IPS DF 4.7 (cell line): ENCODE data around the gene RAMAC.
"Not testable (repeated sequence)": the region's sequence is repeated elsewhere in the genome, so short reads cannot be mapped to it uniquely, and the experiment has no call there.

Source experiments
- DNase-seq: peaks from one replicate; pipeline ENCODE4 v3.0.0-alpha.2; 2013; ENCODE audit warnings: low spot score; ENCODE audit errors: extremely low read depth

Gene RAMAC

DNA sequence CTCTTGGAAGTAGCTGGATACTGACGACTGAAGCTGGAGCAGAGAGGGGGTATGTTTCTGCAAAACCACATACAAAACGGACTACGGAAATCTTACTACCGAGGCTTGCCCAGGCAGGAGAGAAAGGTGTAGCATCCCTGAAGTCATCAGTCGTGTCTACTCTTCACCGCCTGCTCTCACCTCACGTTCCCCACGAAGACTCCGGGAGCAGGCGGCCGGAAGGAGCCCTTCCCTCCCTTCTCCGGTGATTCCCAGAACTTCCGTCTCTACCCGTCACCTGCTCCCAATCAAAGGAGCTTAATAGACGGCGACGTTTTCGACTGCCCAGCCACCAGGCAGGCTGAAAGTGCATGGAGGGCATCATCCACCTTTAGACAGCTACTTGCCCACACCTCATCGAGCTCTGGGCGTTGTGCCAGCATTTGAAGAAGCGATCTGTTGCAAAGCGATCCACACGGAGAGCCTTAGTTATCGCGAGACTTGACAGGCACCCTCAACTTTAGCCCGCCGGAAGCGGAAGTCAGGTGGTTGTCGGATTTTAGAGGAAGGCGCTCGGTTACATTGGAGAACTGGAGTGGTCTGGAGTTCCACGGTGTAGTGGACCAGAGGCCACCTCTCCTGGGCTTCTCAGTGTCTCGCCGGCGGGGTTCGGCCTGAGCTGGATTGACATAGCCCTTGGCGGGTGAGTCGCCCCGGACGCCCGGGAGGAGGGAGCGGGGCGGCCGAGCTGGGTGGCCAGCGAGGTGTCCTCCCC, at the start of gene RAMAC:
Gene RAMAC (plus strand): TSS at position 523 of the 754 bp plus-strand sequence. CDS start 2,809 bp downstream, outside the sequence.
- peak; percentile 87 for DNase-seq

DNA sequence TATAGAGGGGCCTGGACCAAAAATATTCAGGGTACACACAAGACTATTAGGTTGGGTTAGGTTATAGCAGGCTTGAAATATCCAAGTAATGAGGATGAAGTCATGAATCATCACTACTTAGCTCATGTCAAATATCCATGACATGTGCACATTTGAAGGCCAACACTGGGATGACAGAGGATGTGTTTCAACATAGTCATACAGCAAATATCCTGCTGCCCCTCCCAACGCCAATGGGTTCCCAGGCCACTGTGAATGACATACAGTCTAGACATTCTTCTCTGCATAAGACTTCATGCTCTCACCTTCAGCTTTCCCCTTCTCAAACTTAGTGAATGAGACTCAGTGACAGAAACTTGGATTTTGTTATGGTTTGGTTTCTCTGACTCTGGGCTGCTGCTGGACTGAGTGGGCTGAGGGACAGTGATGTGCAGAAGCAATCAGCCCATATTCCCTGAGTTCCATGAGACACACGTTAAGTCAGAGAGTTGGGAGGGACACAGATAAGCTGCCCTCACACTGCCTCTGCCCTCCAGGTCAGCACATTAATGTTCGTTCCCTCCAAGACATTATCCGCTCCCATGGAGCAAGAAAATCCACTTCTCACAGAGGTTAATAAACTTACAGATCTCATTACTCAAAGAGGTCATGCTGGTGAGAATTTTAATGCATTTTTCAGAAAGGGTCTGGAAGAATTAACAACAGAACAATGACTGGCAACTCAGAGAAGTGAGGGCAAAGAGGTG, 48.9 kb upstream of the RAMAC start:
- DNase-seq, result no peak

DNA sequence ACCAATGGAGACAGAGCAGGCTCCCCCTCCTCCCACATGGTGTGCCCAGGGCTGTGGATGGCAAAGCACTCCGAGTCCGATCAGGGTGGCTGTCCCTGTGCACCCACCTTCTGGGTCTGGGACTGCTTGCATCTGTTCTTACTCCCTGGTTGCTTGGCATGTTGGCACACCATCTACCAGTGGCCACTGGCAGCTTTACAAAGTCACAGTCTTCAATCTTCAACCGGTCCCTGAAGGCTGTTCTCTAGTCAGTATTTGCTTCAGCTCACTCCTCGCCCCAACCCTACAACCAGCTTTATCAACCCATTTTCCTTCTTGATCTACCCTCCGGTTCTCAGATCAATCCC, 48.3 kb upstream of the RAMAC start:
- DNase-seq, result no peak

DNA sequence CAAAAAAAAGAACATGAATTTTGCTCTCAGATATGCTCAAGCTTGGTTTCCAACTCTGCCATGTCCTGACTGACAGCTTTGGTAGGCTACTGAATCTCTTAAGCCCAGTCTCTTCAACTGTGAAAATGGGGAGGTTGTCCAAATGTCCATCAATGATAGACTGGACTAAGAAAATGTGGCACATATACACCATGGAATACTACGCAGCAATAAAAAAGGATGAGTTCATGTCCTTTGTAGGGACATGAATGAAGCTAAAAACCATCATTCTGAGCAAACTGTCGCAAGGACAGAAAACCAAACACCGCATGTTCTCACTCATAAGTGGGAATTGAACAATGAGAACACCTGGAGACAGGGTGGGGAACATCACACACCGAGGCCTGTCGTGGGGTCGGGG, 46.3 kb upstream of the RAMAC start:
- not testable (repeated sequence) for DNase-seq

DNA sequence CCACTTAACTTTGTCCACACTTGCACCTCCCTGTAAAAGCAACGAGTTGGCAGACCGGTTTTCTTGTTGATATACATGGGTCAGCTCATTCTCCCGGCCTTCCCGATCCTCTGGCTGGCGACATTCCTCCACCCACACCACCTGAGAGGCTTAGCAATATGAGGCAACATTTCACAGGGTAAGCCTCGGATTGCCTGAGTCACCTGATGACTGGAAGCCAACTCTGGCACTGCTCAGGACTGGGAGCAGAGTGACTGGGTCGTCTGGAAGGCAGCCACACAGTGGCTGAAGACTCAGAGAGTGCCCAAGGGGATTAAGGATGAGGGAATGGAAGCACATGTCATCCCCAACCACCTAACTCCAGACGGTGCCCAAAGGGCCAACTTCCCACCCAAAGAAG, 43.3 kb upstream of the RAMAC start:
- DNase-seq, result no peak

DNA sequence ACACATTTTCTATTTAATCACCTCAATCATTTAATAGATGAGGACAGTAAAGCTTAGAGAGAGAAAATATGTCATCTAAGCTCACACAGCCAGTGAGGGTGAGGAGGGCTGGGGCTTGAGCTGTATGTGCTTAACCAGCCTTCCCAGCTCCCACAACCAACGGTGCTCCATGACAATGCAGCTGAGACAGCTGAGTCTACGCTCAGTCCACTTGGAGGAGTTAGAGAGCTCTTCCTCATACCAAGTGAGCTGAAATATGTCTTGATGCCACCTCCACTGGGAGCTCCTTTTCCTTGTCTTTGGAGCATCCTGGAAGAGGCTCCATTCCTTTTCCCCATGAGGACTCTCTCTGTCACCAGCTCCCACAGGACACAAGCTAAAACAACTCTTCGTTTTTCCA, 42.8 kb upstream of the RAMAC start:
- DNase-seq, result no peak

DNA sequence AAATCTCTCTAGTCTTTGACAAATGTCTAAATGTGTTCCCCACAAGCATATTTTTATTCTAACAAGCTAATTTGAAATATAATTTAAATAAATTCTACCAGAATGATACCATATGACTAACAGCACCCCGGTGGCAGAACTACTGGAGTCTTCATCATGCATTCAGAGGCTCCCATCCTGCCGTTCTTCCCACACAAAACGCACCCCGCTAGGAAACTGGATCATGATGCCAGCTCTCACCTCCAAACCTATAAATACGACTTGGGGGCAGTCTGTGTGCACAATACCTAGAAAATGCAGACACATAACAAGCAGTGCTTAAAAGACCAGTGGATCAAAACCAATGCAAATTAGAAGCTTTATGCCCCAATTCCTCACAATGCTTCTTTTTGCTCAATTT, 42.0 kb upstream of the RAMAC start:
- DNase-seq, result no peak

DNA sequence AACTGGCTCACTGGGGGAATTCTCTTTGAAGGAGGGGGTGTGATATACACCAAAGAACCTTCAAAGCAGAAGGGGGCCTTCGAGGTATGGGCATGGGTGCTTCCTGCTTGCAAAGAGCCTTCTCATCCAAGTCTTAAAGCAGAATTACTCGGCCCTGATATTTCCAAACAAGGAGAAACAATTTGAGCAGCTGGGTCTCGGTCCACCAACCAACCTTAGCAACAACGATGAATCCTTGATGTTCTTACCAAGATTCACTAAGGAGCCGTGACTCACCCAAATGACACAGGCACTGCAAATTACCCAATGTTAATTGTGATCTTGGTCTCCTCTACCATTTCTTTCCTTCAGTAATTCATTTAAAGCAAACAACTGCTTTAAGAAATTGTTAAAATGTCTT, 41.2 kb upstream of the RAMAC start:
- DNase-seq, result no peak

DNA sequence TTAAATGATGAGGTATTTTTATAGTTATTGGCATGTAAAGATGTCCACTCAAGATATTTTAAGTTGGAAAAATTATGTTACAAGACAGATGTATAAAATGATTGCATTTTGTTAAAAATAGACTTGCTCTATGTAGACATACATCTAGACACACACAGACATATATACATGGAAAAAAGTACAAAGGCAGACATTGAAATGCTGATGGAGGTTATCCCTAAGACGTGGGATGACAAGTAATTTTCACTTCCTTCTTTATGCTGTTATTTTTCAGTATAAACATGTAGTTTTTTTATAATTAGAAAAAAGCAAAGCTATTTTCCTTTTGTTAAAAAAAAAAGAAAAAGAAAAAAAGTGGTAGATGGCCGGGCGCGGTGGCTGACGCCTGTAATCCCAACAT, 40.7 kb upstream of the RAMAC start:
- no peak for DNase-seq

DNA sequence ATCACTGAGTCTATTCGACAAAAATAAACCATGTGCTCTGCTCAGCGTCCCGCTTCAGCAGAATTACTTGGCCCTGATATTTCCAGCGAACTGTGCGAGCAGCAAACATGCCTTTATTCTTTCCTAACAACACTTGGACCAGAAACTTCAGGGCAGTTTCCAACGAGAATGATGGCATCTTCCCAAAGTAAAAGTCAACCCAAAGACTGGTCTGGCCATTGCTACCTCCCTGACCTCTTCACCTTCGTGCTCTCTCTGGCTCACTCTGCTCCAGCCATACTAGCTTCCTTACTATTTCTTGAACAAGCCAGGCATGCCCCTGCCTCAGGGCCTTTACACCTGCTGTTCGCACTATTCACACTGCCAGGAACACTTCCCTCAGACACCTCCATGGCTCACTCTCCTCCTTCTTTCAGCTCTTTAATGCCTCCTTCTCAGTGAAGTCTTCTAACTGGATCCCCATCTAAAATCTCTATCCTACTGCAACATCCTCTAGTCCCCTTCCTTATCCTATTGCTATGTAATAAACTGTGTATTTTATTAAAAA, 39.8 kb upstream of the RAMAC start:
- no peak for DNase-seq

DNA sequence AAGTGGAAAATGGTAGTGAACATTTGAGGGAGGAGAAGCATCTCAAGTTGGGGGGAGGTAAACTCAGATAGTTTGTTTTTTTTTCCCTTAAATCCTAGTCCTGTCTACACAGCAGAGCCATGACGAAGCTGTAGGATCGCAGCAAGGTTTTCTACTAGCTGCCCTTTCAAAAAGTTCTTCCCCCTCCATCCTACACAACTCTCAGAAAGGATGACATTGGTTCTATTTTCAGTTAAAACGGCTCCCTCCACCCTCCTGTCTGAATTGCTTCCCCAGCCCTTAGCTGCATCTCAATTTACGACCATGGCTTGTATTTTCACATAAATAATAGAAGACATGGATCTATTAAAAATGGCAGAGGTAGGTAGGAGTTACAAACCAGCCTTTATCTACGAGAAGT, 35.7 kb upstream of the RAMAC start:
- no peak for DNase-seq

DNA sequence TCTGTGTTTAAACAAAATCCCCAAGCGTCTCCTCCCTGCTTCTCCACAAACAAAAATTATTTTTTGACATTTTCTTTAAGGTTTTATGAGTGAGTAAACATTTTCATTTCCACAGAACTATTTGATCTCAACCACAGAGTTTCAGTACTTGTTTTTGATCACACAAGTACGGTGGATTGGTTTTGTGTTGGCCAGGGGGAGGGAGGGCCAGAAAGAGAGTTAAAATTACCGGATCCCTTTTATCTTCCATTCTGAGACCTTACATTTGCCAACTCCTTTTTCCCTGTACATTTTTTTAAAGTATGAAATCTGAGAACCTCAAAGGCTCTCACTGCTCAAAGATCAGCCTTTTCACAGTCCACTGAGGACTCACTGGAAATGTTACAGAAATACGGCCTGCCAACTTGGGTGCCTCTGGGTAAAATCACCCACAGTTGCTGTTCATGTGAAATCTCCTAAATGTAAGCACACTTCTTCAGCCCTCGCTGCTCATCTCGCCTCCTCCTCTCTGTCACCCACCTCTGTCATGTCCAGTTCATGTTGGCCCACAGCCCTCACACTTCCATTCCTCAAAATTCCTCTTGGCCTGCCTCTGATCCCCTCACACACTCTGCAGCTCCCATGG, 35.2 kb upstream of the RAMAC start:
- DNase-seq, result no peak

DNA sequence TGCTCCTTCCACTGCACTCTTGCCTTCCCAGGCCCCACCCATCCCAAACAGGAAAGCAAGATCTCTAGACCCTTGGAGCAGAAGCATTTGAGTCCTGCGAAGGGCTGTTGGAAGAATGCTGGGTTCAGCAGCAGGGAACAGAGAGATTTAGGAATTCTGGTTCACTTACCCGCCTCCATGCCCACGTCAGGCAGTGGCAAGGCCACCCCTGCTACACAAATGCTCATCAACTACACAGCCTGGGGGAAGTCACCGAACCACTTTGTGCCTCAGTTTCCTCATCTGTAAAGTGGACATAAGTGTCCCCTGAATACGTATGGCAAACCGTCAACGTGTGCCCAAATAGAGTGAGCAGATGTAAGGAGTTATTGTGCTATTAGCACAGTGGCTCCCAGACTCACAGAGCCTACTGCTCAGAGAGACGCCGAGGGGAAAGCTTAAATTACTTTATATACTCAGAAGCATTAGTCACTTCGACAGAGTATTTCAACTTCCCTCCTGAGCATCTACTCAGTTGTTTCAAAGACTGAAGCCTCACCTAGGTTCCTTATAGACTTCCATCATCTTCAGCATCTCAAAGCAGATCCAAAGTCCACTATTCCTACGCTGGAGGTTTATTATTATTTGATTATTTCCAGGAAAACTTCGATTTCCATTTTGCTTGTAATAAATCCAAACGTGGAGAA, 34.4 kb upstream of the RAMAC start:
- no peak for DNase-seq

DNA sequence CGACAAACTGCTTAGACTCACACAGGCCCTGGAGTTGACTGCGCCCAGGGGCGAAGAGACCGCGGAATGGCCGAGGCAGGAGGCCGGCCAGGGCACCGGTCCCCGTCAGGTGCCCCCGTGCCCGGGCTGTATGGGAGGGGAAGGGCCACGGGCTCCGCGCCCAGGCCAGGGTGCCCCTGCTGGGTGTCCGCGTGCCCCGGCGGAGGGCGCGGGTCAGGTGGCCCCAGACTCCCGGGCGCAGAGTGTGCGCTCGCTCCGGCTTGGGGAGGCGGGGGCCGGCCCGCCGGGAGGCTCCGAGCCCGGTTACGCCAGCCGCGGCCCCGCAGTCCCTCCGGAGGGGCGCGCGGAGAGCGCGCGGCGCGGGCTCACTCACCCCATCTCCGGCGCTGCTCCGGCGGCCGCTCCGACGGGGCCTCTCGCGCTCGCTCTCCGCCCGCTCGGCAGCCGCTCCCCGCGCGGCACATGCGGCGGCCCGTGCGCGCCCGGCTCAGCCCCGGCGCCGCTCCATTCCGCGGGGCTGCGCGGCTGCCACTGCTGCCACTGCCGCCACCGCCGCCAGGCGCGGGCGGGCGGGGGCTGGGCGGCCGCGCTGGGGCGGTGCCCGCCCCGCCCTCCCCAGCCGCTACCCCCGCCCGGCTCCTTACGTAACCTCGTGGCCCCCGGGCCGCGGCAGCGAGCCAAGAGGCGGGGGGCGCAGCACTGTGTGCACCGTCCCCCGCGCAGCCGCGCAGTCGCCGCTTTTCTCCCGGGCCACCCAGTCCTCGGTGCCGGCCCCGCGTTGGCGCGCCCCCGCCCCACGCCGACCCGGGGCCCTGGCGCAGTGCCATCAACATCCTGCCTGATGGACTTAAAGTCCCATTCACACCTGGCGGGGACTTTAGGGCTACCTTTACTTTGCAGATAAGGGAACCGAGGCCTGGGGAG, 33.6 kb upstream of the RAMAC start, which contains the start of gene HOMER2:
Gene HOMER2 (minus strand): TSS at position 563 of the 924 bp plus-strand sequence. CDS start 185 bp downstream, at position 378.
- no peak for DNase-seq

DNA sequence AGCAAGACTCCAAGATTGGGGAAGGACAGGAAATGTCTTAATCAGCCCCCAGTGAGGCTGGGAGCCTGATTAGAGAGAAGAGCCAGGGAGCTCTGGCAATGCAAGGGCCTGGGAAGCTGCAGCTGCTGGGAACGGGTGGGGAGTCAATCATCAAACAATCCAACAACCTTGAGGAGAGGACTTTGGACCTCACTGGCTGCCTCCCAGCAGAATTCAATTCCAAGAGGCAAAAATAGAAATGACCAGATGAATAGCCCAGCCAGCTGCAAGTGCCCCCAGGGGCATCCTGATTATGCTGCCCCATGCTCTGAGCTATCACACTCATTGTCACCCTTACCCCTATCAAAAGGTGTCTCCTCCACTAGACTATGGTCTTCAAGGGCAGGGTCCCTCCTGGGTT, 27.4 kb upstream of the RAMAC start:
- no peak for DNase-seq

DNA sequence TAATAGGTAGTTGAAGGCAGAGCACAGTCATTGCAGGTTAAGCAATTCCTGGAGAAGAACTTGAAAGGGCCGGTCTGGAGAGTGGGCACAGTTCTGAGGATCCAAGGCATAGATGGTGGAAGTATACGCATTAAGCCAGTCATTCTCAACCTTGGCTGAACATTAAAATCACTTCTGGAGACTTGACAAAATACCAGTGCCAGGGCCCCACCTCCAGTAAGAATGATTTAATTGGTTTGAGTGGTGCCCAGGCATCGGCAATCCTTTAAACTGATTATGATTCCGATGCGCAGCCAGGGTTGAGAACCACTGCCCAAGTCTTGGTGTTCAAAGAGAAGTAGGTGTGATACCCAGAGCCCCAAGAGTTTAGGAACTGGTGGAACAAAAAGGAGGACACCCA, 26.6 kb upstream of the RAMAC start:
- no peak for DNase-seq

DNA sequence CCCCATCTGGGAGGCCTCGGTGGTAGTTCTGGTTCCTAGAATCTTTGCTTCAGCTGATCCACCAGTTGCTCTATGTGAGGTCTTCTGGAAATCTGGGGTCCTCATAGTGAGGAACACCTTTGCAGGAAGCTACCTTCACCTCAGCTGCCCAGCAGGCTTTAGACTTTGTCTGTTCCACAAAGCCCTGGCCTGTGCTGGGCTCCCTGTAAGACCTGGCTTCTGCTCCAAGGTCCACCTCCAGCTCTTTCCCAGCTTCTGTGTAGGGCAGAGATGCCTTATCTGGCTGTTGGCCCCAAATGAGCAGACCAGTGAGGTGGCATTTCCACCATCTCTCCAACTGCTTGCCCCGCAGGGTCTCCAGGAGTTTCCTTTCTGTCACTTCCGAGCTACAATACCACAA, 25.2 kb upstream of the RAMAC start:
- DNase-seq, result no peak

DNA sequence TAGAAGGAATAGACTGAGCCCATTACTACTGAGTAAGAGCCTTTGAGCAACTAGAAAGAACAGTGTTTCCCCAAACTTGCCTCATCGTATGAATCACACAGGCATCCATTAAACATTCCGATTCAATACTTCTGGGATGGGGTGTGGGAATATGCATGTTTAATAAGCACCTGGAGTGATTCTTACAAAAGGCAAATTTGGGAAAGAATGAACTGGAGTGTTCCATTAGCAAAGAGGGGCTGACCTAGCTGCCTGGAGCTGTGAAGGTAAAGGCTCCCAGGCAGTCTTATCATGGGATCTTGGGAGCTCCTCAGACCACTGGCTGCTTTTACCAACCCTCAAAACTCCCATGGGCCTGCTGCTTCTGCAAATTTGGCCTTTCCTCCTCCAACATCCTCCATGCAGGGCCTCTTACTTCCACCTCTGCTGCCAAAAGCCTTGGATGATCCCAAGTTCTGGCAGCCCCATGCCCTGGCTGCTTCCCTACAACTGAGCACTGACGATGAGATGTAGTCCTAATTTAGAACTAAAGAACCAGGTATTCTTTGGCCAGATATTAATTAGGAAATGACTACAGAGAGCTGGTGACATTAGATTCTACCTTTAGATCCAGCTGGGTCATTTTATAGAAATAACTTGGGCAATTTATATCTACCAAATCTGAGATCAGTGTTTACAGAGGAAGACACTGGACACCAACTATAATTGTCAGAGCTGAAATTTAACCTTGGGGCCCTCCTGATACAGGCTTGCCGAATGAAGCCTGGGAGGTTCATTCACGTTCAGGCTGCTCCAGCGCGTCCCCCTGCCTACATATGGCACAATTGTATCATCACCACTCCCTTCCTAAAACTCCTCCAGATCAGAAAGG, 22.3 kb upstream of the RAMAC start:
- DNase-seq, result no peak

DNA sequence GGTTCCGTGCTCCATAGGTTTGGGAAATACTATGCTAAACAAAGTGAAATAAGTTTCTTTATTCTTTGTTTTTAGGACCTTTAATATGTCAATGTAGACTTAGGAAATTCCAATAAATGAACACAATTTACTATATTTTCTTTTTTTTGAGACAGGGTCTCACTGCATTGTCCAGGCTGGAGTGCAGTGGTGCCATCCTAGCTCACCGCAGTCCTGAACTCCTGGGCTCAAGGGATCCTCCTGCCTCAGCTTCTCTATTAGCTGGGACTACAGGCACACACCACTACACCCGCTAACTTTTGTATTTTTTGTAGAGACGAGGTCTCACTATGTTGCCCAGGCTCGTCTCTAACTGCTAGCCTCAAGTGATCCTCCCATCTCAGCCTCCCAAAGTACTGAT, 21.1 kb upstream of the RAMAC start:
- no peak for DNase-seq

DNA sequence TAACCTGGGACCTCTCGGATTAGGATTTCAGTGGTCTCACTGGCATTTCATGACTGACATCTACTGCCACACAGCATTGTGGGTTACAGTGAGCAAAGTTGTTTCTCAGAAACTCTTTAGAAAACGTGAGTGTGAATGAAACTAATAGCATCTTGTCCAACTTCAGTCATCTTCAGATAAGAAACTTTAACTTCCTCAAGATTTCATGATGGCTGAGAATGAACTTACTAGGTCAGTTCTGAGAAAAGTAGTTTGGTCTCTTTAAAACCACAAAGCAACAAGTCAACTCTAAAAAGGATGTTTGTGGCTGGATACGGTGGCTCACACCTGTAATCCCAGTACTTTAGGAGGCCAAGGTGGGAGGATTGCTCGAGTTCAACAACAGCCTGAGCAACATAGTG, 19.3 kb upstream of the RAMAC start:
- DNase-seq, result no peak
